Lower leg skin (tissue), 3 donors: Measurements from ENCODE around the gene FHOD3.

Experiments used
- CTCF ChIP-seq, 3 donors: fragments of 450-650 bp; IDR thresholded peaks; one replicate each; pipeline ENCODE4 v1.5.1; 2016; ENCODE audit warnings: antibody characterized with exemption in 3 of 3, mild to moderate bottlenecking in 3 of 3, moderate library complexity in 2 of 3
- POLR2A ChIP-seq, 2 donors: fragments of 450-650 bp; IDR thresholded peaks; one replicate each; pipeline ENCODE4 v1.6.1; 2016 to 2017; ENCODE audit warnings: antibody characterized with exemption in 2 of 2, mild to moderate bottlenecking in 1 of 2, moderate library complexity in 1 of 2

GRCh38 chr18:36302676-36303075 is 5.2 kb downstream of the FHOD3 start:
- TF ChIP-seq CTCF (IDR thresholded peaks at IDR 0.05) (no peak), POLR2A (IDR thresholded peaks at IDR 0.05) (no peak)
